HCT116 (cell line): Measurements from ENCODE around the gene GRIK4. TPM values are rescaled to one million over a fixed set of nuclear protein-coding genes. Genes with fewer than 3 reads are reported as not detected.

Experiments
- ATAC-seq: fragments of 200-7000 bp; cut with Tn5 transposase; 2 replicates; pipeline ENCODE4 v1.9.1; 2020; ENCODE audit warnings: mild to moderate bottlenecking, moderate library complexity
- BruUV-seq: library from RNA; stranded (reverse); fragments of 400-500 nt; replicated peaks from 2 replicates; lab custom pipeline; 2021; lab: Mats Ljungman, UMichigan
- CTCF ChIA-PET: fragments of 300-600 bp; sonication (Branson Sonifier 250); formaldehyde crosslinking; loops from one replicate; lab custom pipeline; 2021; ENCODE audit warnings: antibody characterized with exemption; lab: Charles Lee
- POLR2A ChIA-PET: fragments of 300-600, 350-600 bp; sonication (Branson Sonifier 250); formaldehyde crosslinking; loops from one replicate; lab custom pipeline; 2021; ENCODE audit warnings: antibody characterized with exemption; lab: Charles Lee
- RAD21 ChIA-PET, 2 experiments: fragments of 300-600 bp; sonication (Branson Sonifier 250); formaldehyde crosslinking; loops; one replicate each; lab custom pipeline; 2023; ENCODE audit warnings: low total read pairs in 2 of 2; ENCODE audit not compliant: uncharacterized antibody in 2 of 2, unreplicated experiment in 2 of 2, low non-redundant PET in 1 of 2; lab: Charles Lee
- DNase-seq: peaks from one replicate; pipeline ENCODE4 v3.0.0-alpha.2; 2010; ENCODE audit warnings: low read depth, low spot score
- H2AFZ ChIP-seq: fragments of 200-600 bp; shearing (Covaris generic), sonication (generic); 2 replicates; pipeline ENCODE4 v1.6.1; 2017; ENCODE audit warnings: low read depth, mixed run types, mixed read lengths, antibody characterized with exemption, low read length; ENCODE audit not compliant: poor library complexity, severe bottlenecking
- H3K27ac ChIP-seq: 2 replicates; pipeline ENCODE4 v1.5.1; 2012; ENCODE audit warnings: low read depth, low read length
- H3K27me3 ChIP-seq: fragments of 200-600 bp; sonication (generic); 2 replicates; pipeline ENCODE4 v1.6.1; 2016; ENCODE audit warnings: mixed run types, low read length, mixed read lengths; ENCODE audit not compliant: insufficient read depth
- H3K36me3 ChIP-seq, 2 experiments: fragments of 200-500 bp in 1 of 2; fragments of 200-600 bp in 1 of 2; sonication (Bioruptor generic) in 1 of 2; sonication (generic) in 1 of 2; 2 replicates each; pipeline versions ENCODE4 v1.5.1 to v1.6.1; 2014 to 2016; ENCODE audit warnings: low read length in 2 of 2, inconsistent platforms in 1 of 2, mixed read lengths in 1 of 2, mixed run types in 1 of 2; ENCODE audit not compliant: insufficient read depth in 2 of 2, control insufficient read depth in 1 of 2
- H3K4me1 ChIP-seq, 2 experiments: fragments of 200-600 bp in 1 of 2; sonication (generic) in 1 of 2; 2 replicates each; pipeline versions ENCODE4 v1.5.1 to v1.6.1; 2012 to 2017; ENCODE audit warnings: low read length in 2 of 2, inconsistent platforms in 1 of 2, mild to moderate bottlenecking in 1 of 2, mixed read lengths in 1 of 2, mixed run types in 1 of 2, moderate library complexity in 1 of 2; ENCODE audit not compliant: insufficient read depth in 2 of 2, control insufficient read depth in 1 of 2
- H3K4me2 ChIP-seq: fragments of 200-600 bp; sonication (generic); 2 replicates; pipeline ENCODE4 v1.6.1; 2017; ENCODE audit warnings: mixed run types, low read length, mixed read lengths
- H3K4me3 ChIP-seq, 2 experiments: fragments of 200-600 bp in 1 of 2; sonication (generic) in 1 of 2; replicated peaks in 1 of 2; 2 replicates each; pipeline ENCODE4 v1.5.1; 2011 to 2016; ENCODE audit warnings: low read length in 2 of 2, control low read depth in 1 of 2, low read depth in 1 of 2, mild to moderate bottlenecking in 1 of 2, mixed read lengths in 1 of 2, mixed run types in 1 of 2
- H3K79me2 ChIP-seq: fragments of 200-600 bp; sonication (generic); 2 replicates; pipeline ENCODE4 v1.6.1; 2017; ENCODE audit warnings: mild to moderate bottlenecking, mixed run types, low read length, moderate library complexity, mixed read lengths; ENCODE audit not compliant: insufficient read depth
- H3K9ac ChIP-seq: fragments of 200-600 bp; sonication (generic); 2 replicates; pipeline ENCODE4 v1.6.1; 2016; ENCODE audit warnings: low read length, mixed read lengths
- H3K9me2 ChIP-seq: fragments of 200-600 bp; sonication (generic), shearing (Covaris generic); 2 replicates; pipeline ENCODE4 v1.6.1; 2017; ENCODE audit warnings: mixed run types, mild to moderate bottlenecking, moderate library complexity; ENCODE audit not compliant: insufficient read depth
- H3K9me3 ChIP-seq, 2 experiments: fragments of 200-500 bp in 1 of 2; fragments of 200-600 bp in 1 of 2; sonication (Bioruptor generic) in 1 of 2; sonication (generic) in 1 of 2; 2 replicates each; pipeline ENCODE4 v1.6.1; 2014 to 2017; ENCODE audit warnings: low read length in 2 of 2, mixed read lengths in 2 of 2, inconsistent platforms in 1 of 2, low read depth in 1 of 2, mild to moderate bottlenecking in 1 of 2, mixed run types in 1 of 2, moderate library complexity in 1 of 2; ENCODE audit not compliant: control insufficient read depth in 1 of 2, insufficient read depth in 1 of 2
- H4K20me1 ChIP-seq: fragments of 200-600 bp; sonication (generic), shearing (Covaris generic); 2 replicates; pipeline ENCODE4 v1.6.1; 2017; ENCODE audit warnings: mixed run types, mild to moderate bottlenecking, moderate library complexity; ENCODE audit not compliant: insufficient read depth
- CEBPB ChIP-seq: IDR thresholded peaks from 2 replicates; pipeline ENCODE4 v1.6.1; 2012; ENCODE audit warnings: low read depth
- EZH2 ChIP-seq: fragments of 200-600 bp; sonication (generic); IDR thresholded peaks from 2 replicates; pipeline ENCODE4 v1.6.1; 2017; ENCODE audit warnings: antibody characterized with exemption, mixed run types
- FOSL1 ChIP-seq: IDR thresholded peaks from 2 replicates; pipeline ENCODE4 v1.6.1; 2012; ENCODE audit warnings: low read depth
- JUND ChIP-seq: IDR thresholded peaks from 2 replicates; pipeline ENCODE4 v1.6.1; 2012
- RAD21 ChIP-seq: IDR thresholded peaks from 2 replicates; pipeline ENCODE4 v1.6.1; 2012; ENCODE audit warnings: low read depth, mild to moderate bottlenecking
- REST ChIP-seq: IDR thresholded peaks from 2 replicates; pipeline ENCODE4 v1.6.1; 2012; ENCODE audit warnings: low read depth
- SP1 ChIP-seq: IDR thresholded peaks from 2 replicates; pipeline ENCODE4 v1.6.1; 2012; ENCODE audit warnings: low read depth
- TCF7L2 ChIP-seq: IDR thresholded peaks from 2 replicates; pipeline ENCODE4 v1.7.0; 2011; ENCODE audit warnings: borderline replicate concordance, inconsistent platforms; ENCODE audit not compliant: insufficient read depth, insufficient read length; ENCODE audit errors: extremely low read depth
- ZFX ChIP-seq: fragments of 450-650 bp; IDR thresholded peaks from 2 replicates; pipeline ENCODE4 v1.6.1; 2017
- ZNF274 ChIP-seq: fragments of 200-500 bp; sonication (Bioruptor generic); IDR thresholded peaks from 2 replicates; pipeline ENCODE4 v1.6.1; 2014; ENCODE audit warnings: mild to moderate bottlenecking, low read depth, low read length, inconsistent platforms
- intact Hi-C: fragments of 100-400 bp; cut with micrococcal nuclease; formaldehyde crosslinking; loops from 2 replicates; pipeline ENCODE4 v1.10.0; 2022
- total RNA-seq: library from RNA; stranded (reverse); gene quantifications from one replicate; pipeline ENCODE4 v1.2.1, GENCODE V29; 2021; ENCODE audit not compliant: unreplicated experiment
- TF ChIP-seq, protein P1 (sequence below), 3 experiments: fragments of 200-600 bp in 1 of 3; sonication (generic) in 1 of 3; IDR thresholded peaks in 2 of 3; conservative IDR thresholded peaks in 1 of 3; 2 replicates each; pipeline ENCODE4 v1.5.1; 2012 to 2017; ENCODE audit warnings: low read depth in 2 of 3, low read length in 2 of 3, antibody characterized with exemption in 1 of 3, borderline replicate concordance in 1 of 3, control low read depth in 1 of 3, mild to moderate bottlenecking in 1 of 3, mixed read lengths in 1 of 3, mixed run types in 1 of 3, moderate library complexity in 1 of 3; ENCODE audit not compliant: insufficient read depth in 1 of 3
- TF ChIP-seq, protein P2 (sequence below): IDR thresholded peaks from 2 replicates; pipeline ENCODE4 v1.6.1; 2011; ENCODE audit warnings: mild to moderate bottlenecking, low read length, moderate library complexity; ENCODE audit not compliant: insufficient replicate concordance; ENCODE audit errors: extremely low read depth

The GRIK4 gene
- total RNA-seq, 1 experiment from 2014 or later: 0.52 TPM

DNA sequence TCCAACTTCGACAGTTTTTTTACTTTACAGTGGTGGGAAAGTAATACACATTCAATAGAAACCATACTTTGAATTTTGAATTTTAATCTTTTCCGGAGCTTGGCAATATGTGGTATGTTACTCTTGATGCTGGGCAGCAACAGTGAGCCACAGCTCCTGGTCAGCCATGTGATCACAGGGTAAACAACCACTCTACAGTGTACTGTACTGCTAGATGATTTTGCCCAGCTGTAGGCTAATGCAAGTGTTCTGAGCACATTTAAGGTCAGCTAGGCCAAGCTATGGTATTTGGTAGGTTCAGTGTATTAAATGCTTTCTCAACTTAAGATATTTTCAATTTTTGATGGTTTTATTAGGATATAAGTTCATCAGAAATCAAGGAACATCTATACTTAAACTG, 48.7 kb upstream of the GRIK4 start:
- H3K4me2 ChIP-seq: no peak overlapping the region
- H3K9ac ChIP-seq: no peak overlapping the region
- RAD21 ChIA-PET: no interaction called here
- CTCF ChIA-PET: no interaction called here
- no peak overlapping the region for H3K4me3 ChIP-seq
- ATAC-seq: no peak
- H2AFZ ChIP-seq: no peak overlapping the region
- no peaks in the 10 kb centered on the region for H4K20me1 ChIP-seq
- POLR2A ChIA-PET: no interaction called here
- H3K4me1 ChIP-seq: no peaks in the 10 kb centered on the region
- TF ChIP-seq CEBPB: no peak
- TF ChIP-seq ZFX: no peak
- no peak for TF ChIP-seq EZH2
- TF ChIP-seq, protein P1, sequence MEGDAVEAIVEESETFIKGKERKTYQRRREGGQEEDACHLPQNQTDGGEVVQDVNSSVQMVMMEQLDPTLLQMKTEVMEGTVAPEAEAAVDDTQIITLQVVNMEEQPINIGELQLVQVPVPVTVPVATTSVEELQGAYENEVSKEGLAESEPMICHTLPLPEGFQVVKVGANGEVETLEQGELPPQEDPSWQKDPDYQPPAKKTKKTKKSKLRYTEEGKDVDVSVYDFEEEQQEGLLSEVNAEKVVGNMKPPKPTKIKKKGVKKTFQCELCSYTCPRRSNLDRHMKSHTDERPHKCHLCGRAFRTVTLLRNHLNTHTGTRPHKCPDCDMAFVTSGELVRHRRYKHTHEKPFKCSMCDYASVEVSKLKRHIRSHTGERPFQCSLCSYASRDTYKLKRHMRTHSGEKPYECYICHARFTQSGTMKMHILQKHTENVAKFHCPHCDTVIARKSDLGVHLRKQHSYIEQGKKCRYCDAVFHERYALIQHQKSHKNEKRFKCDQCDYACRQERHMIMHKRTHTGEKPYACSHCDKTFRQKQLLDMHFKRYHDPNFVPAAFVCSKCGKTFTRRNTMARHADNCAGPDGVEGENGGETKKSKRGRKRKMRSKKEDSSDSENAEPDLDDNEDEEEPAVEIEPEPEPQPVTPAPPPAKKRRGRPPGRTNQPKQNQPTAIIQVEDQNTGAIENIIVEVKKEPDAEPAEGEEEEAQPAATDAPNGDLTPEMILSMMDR (IDR thresholded peaks at IDR 0.05 in 2 of 3, conservative IDR thresholded peaks at IDR 0.05 in 1 of 3; ENCODE audit: borderline replicate concordance in 1 of 3, insufficient read depth in 1 of 3, low read depth in 2 of 3, low read length in 2 of 3): no peak
- TF ChIP-seq FOSL1: no peak
- TF ChIP-seq JUND: no peak
- no peak for TF ChIP-seq SP1
- TF ChIP-seq REST: no peak
- TF ChIP-seq ZNF274: no peak
- no peak for TF ChIP-seq TCF7L2
- TF ChIP-seq RAD21: no peak
- TF ChIP-seq, protein P2, sequence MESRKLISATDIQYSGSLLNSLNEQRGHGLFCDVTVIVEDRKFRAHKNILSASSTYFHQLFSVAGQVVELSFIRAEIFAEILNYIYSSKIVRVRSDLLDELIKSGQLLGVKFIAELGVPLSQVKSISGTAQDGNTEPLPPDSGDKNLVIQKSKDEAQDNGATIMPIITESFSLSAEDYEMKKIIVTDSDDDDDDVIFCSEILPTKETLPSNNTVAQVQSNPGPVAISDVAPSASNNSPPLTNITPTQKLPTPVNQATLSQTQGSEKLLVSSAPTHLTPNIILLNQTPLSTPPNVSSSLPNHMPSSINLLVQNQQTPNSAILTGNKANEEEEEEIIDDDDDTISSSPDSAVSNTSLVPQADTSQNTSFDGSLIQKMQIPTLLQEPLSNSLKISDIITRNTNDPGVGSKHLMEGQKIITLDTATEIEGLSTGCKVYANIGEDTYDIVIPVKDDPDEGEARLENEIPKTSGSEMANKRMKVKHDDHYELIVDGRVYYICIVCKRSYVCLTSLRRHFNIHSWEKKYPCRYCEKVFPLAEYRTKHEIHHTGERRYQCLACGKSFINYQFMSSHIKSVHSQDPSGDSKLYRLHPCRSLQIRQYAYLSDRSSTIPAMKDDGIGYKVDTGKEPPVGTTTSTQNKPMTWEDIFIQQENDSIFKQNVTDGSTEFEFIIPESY: no peak
- no TSS peak for BruUV-seq
- peaks cover 24 to 33% of the 10 kb centered on the region in 2 experiments for H3K36me3 ChIP-seq
- H3K27me3 ChIP-seq: no peaks in the 10 kb centered on the region
- no peak for DNase-seq
- no peaks in the 10 kb centered on the region for H3K9me3 ChIP-seq
- no peaks in the 10 kb centered on the region for H3K9me2 ChIP-seq
- H3K79me2 ChIP-seq: no peaks in the 10 kb centered on the region
- intact Hi-C loops: no loop called here
- H3K27ac ChIP-seq: no peak overlapping the region
